ENCODE results near the gene NT5M. TPM values are rescaled to one million over a fixed set of nuclear protein-coding genes. Genes with fewer than 3 reads are reported as not detected.

The NT5M gene
- total and polyA plus RNA-seq, 9 of the 15 experiments (the other 6 are each of a cell fraction or from before 2014, with no cell fraction given): 0.24 to 10.1 (median 3.4) TPM

DNA sequence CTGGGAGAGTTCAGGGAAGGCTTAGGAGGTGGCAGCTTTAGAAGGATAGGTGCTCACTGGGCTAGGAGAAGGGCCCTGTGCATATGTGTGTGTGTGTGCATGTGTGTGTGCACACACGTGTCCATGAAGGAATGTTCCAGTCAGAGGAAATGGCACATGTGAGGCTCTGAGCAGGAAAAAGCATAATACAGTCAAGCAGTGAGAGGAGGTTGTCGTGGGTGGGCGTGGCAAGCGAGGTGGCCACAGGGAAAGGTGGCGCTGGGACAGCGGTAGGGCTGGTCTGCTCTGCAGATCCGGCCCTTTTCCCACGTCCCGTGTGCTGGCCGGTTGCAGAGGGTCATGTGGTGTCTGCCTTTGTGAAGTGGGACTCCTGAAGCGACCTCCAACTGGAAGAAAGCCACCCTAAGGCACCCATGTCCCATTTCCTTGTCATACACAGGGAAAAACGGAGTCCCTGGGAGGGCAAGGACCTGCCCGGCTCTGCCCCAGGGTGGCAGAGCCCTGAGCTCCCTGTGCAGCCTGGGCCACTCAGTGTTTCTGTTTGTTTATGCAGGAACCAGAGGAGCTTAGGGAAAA lies 40.1 kb downstream of the NT5M start:
- BruUV-seq (replicated peaks): no TSS peak
- H3K27ac ChIP-seq (ENCODE audit: extremely low read depth, low read depth, low read length): no peak overlapping the region
- no peak overlapping the region for H2AFZ ChIP-seq (ENCODE audit: low read depth, low read length)
- H3K9me3 ChIP-seq (replicated peaks; ENCODE audit: control insufficient read depth, insufficient read depth, low read depth, low read length): no peaks in the 10 kb centered on the region
- intact Hi-C loops (cut with micrococcal nuclease) (no loop called here), in situ Hi-C loops (cut with MboI) (no loop called here)
- no peak overlapping the region for H3K4me3 ChIP-seq
- FAIRE-seq: no peak
- DNase-seq (ENCODE audit: extremely low read depth in 1 of 4, low spot score in 3 of 4): no peak
- ATAC-seq: no peak
- no peaks in the 10 kb centered on the region for H3K36me3 ChIP-seq (ENCODE audit: control insufficient read depth, insufficient read depth, low read length)
- POLR2A ChIA-PET: no interaction called here
- H3K4me1 ChIP-seq (replicated peaks in 1 of 2; ENCODE audit: control insufficient read depth in 2 of 2, insufficient read depth in 2 of 2, low read length in 2 of 2): peaks cover 0 to 12% of the 10 kb centered on the region in 2 experiments; a peak in 2 of 5 replicates
- H3K79me2 ChIP-seq (ENCODE audit: control insufficient read depth, insufficient read depth, low read length): no peaks in the 10 kb centered on the region
- H4K20me1 ChIP-seq (replicated peaks; ENCODE audit: control insufficient read depth, insufficient read depth, low read length): no peaks in the 10 kb centered on the region
- H3K9ac ChIP-seq (ENCODE audit: insufficient read depth in 1 of 2, low read depth in 2 of 2, low read length in 2 of 2): no peak overlapping the region; a peak in 1 of 4 replicates
- WGBS (ENCODE audit: insufficient coverage, low coverage, missing lambda C conversion rate): 42% methylated on average over 9 of the region's 13 CpGs
- no peak overlapping the region for H3K4me2 ChIP-seq (ENCODE audit: insufficient read depth, low read length)
- H3K9me1 ChIP-seq (ENCODE audit: control insufficient read depth, insufficient read depth, low read length): peaks cover 2% of the 10 kb centered on the region
- H3K27me3 ChIP-seq (ENCODE audit: control insufficient read depth in 2 of 2, insufficient read depth in 2 of 2, low read length in 2 of 2): no peaks in the 10 kb centered on the region
- CTCF ChIA-PET (ENCODE audit: low intra/inter-chr PET ratio): no interaction called here
- TF ChIP-seq ZNF184 (CRISPR knock-in tag; IDR thresholded peaks at IDR 0.05) (no peak), ZNF277 (CRISPR knock-in tag; IDR thresholded peaks at IDR 0.05; ENCODE audit: borderline replicate concordance) (no peak), PHTF2 (CRISPR knock-in tag; IDR thresholded peaks at IDR 0.05) (no peak), ZNF274 (IDR thresholded peaks at IDR 0.05; ENCODE audit: borderline replicate concordance, low read depth, low read length) (no peak), MYBL2 (IDR thresholded peaks at IDR 0.05; ENCODE audit: low read depth) (no peak), MYBL2 (CRISPR knock-in tag; IDR thresholded peaks at IDR 0.05; ENCODE audit: borderline replicate concordance) (no peak), SP2 (IDR thresholded peaks at IDR 0.05; ENCODE audit: extremely low read depth, low read depth, low read length, poor library complexity, severe bottlenecking) (no peak), ZNF512 (tag; IDR thresholded peaks at IDR 0.05) (no peak), CUX1 (CRISPR knock-in tag; IDR thresholded peaks at IDR 0.05) (no peak), HNRNPL (IDR thresholded peaks at IDR 0.05; ENCODE audit: low read depth, low read length) (no peak)
- TF ChIP-seq, protein P1, sequence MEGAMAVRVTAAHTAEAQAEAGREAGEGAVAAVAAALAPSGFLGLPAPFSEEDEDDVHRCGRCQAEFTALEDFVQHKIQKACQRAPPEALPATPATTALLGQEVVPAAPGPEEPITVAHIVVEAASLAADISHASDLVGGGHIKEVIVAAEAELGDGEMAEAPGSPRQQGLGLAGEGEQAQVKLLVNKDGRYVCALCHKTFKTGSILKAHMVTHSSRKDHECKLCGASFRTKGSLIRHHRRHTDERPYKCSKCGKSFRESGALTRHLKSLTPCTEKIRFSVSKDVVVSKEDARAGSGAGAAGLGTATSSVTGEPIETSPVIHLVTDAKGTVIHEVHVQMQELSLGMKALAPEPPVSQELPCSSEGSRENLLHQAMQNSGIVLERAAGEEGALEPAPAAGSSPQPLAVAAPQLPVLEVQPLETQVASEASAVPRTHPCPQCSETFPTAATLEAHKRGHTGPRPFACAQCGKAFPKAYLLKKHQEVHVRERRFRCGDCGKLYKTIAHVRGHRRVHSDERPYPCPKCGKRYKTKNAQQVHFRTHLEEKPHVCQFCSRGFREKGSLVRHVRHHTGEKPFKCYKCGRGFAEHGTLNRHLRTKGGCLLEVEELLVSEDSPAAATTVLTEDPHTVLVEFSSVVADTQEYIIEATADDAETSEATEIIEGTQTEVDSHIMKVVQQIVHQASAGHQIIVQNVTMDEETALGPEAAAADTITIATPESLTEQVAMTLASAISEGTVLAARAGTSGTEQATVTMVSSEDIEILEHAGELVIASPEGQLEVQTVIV (CRISPR knock-in tag; IDR thresholded peaks at IDR 0.05; ENCODE audit: borderline replicate concordance): no peak

All from K562 (cell line).